DMS79 (cell line): Measurements from ENCODE around the gene TPCN2.

ENCODE experiments used
- DNase-seq: peaks from one replicate; lab custom pipeline; 2025; lab: John Stamatoyannopoulos, UW

The TPCN2 gene

DNA sequence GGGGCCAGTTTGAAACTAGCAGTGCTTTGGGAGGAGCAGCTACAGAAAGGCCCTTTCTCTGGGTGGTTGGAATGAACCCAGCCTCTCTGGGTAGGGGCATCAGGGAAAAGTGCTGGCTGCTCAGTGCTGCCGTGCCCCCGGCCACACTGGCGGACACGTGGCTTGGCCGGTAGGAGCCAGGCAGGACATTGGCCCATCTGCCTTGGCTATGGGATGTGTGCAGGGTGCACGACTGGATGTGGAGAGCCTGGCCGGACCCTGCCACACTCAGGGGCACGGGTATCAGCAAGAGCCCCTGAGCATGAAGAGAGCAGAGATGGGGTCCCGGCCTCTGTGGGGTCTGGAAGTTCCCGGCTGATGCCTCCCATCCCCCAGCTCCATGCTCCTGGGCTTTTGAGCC is 46.6 kb downstream of the TPCN2 start:
- no peak for DNase-seq

DNA sequence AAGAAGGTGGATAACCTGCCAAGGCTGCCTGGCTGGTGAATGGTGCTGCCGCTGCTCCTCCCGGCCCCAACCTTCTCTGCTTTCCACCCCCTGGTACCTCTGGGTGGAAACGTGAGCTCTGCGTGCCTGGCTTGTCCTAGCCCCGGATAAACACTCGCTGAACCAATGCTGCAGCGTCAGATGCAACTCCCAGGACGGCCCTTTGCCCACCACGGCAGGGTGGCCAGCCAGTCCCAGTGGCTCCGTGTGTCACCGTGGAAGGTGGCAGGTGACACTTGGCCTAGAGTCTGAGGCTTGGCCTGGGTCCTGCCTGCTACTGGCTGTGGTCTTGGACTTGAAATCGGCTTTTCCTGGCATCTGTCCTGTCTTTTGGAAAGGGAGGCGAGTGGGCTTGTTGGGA is 47.7 kb downstream of the TPCN2 start:
- no peak for DNase-seq

DNA sequence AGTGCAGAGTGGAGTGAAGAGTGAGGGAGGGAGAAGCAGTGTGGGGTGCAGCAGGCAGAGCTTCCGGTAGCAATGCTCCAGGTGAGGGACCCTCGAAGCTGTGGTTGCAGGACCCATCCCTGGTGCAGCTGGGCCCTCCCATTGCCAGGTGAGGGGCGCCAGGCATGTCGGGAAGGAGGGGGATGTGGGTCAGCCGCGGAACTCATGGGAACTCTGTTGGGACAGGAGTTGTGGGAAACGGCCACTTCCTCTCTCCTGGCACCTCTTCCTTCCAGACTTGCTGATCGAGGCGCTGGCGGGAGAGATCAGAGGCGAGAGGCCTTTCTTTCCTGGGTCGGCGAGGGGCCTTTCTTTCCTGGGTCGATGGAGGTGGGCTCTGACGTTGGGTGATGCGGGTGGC is 48.5 kb downstream of the TPCN2 start:
- no peak for DNase-seq

DNA sequence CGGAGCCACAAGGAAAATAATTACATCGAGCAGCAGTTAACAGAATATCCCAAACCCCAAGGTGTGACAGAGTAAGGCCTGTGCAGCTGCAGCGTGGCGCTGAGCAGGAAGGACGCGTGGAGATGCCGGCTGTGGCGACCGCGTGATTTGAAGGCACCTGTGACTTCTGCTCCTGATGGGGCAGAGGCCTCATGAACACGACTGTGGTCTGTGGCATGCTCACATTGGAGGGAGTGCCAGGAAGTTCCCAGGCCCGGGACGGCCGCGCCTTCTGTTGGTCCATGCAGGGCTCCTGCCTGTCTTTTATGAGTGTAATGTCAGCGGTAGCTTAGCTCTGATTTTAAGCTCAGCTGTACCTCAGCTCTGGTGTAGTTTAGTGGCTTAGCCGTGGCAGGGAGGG is 50.4 kb downstream of the TPCN2 start:
- no peak for DNase-seq

DNA sequence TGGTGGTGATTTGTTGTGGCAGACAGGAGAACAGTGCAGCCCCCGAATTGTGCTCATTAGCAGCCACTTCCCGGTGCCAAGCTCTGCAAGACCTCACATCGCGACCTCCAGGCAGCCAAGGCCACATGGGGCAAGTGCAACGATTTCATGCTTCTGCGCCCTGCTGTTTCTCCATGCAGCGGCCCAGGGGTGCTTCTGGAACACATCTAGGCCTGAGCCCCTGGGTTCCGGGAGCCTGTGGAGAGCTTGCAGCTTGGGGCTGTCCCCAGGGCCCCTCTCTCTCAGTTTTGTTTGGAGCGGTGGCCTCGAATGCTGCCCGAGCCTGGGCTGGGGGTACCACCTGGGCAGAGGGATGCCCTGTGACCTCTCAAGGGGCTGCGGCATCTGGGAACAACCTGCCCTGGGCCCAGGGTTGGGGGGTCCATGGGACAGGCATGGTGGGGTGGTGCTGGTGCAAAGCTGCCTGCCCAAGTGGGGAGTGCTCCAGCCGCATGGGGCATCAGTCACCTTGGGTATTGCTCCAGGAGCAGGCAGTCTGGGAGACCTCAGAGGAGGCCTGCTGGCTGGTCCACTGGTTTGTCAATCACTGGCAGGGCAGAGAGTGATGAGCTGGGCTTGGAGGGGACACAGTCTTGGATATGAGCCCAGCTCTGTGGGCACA is 51.9 kb downstream of the TPCN2 start:
- DNase-seq: no peak

DNA sequence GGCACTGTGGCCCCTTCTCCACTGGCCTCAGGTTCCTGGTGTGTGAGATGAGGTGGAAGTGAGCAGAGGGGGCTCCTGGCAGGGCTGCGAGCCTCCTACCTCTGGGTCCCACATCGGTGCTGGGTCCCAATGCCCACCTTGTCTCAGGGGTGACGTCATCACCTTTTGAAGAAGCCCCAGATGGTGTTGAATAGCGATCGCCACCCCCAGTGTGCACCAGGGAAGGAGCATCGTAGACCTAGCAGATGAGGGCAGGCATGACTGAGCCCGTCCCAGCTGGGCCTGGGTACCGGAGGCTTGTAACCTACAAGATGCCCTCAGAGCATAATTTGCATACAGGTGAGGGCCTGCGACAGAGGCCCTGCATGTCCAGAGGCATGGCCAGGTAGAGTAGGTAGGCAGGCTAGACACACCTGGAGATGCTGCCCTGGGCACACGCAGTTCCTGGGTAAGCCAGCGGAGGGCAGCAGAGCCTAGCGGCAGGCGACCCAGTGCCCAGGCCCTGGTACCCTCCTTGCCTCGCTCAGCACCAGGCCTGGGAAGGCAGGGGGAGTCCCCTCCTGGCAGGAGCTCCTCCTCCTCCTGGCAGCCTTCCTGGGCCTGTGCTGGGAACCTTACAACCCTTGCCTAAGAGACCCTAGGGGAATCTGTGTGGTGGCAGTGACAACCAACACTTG is 52.5 kb downstream of the TPCN2 start:
- peak; percentile 92 for DNase-seq

DNA sequence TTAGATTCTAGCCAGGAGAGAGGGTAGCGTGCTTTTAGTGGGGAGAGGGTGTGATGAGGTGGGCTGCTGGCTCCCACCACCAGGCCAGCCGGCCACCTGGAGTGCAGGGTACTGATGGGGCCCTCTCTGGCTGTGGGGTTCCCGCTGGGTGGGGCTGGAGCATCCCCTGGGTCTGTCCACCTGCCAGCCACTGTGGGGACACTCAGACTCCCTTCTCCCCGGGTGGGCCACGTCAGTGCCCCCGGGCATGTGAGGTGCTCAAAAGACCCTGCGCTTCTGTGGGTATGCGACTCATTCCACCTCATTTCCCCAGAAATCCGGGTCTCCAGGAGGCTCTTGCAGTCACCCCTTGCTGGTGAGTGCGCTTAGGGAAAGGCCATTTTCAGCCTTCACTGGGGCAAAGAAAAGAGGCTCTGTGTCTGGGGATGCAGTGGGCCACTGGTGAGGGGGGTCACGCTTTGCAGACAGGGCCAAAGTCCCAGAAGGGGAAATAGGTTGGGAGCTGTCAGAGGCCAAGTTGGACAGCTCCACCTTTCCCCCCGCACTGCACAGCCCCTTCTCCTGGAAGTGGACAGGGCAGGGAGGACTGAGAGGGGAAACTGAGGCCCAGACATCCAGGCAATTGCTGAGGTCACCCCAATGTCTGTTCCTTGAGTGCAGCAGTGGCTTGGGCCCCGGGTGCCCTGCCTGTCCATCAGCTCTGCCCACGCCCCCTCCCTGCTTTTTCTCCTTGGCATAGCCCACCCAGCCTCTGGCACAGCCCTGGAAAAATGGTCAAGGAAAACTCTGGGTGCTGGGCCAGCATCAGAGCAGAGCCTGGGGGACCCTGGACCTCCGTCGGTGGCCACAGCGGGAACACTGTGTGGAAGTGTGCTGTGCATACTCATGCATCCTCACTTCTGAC is 53.3 kb downstream of the TPCN2 start:
- DNase-seq: no peak

DNA sequence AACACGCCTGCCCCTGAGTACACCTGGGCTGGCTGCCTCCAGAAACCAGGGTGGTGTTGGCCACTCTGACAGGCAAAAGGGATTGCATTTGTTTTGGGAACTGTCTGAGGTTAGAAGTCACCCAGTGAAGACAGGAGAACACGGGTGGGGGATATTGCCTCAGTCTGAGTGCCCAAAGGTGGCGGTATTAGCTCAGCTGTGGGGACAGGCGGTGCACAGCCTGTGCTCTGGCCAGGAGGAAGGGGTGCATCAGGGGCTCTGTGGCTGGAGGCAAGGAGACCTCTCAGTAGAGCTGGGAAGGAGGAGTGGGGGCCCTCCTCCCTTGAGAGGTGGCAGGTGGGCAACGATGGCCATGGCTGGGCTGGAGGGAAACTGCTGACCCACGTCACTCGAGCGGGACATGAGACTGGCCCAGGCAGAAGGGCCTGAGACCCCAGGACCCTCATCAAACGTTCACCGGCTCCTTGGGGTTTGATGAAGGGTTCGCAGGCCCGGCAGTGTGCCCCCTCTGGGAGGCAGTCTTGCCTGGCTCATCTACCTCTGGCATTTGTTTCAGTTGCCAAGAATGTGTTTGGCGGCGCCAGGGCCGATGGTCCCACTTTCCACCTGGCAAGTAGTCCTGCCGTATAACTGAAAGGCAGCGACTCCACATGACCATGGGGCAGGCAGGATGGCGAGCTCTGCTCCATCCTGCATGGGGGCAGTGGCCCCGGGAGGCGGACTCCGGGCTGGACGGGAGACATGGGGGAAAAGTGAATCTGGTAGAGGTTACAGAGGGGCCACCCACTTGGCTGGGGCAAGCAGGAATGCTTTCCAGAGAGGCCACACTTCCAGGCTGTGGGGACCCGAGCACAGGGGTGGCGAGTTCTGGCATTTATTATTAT is 54.2 kb downstream of the TPCN2 start:
- DNase-seq: no peak

DNA sequence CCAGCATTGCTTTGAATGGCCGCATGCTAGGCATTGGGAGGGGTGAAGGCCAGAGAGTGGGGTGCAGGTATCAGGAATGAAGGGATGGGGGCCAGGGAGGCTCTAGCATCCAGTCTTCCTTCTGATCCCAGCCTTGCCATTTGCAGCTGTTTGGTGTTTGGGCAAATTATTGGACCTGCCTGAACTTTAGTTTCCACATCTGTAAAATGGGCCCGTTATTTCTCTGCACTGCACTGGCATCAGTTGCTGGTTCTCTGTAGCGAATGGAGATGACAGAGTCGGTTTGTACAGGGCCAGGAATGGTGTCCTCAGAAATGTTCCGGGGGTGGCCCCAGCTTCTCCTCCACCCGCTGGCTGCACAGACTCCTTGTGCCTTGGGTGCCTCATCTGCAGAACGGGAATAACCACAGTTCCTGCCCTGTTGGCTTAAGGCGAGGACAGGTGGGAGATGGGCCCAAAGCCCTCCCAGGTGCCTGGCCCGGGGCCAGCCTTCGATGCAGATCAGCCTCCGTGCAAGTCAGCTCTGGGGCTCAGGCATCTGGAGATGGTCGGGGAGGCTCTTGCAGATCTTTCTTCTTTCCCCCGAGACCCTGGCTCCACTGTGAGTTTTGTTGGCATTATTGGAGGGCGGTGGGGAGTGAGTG is 55.6 kb downstream of the TPCN2 start:
- no peak for DNase-seq

DNA sequence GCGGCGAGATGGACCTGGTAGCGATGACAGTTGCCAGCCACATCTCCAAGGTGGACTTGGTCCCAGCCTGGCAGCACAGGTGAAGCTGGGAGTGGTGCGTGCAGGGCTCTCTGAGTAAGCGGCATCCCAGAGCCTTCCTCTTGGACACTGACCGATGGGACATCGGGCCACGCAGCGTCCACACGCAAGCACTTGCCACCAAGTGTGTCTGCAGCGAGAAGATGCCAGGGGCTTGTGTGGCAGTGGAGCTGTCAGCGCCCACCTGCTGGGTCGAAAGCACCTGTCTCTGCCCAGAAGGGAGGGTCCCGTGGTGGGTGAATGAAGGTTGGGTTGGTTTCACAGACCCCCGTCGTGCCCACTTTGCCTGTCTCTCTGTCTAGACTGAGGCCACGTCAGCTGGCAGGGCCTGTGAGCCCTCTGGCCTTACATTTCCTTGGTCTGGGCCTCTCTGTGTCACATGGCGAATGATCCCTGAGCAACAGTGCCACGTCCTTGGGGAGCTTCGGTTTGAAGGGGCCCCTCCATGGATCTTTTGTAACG is 56.2 kb downstream of the TPCN2 start:
- DNase-seq: no peak

DNA sequence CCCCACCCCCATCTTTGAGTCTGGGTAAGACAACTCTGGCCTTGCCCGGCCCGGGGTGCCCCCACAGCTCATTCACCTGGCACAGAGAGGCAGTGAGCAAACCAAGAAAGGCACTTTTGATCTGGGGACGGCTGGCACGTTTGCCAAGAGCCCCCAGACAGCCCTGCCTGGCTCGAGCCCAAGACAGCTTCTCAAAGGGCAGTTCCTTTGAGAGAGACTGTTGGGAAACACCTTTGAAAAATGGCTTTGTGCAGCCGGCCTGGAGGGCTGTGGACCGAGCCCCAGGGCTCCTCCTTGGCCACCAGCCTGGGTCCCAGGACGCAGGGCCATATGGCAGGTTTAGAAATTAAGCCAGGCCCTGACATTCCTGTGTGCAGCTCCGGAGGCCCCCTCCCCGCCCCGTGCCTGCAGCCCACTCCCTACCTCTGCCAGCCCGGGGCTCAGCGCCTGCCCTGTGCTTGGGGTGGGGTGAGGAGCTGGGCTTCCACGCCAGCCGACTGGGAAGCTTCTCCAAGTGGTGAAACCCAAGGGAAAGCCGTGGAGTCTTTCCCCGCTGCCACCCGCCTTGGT is 56.8 kb downstream of the TPCN2 start:
- DNase-seq: peak; percentile 9

DNA sequence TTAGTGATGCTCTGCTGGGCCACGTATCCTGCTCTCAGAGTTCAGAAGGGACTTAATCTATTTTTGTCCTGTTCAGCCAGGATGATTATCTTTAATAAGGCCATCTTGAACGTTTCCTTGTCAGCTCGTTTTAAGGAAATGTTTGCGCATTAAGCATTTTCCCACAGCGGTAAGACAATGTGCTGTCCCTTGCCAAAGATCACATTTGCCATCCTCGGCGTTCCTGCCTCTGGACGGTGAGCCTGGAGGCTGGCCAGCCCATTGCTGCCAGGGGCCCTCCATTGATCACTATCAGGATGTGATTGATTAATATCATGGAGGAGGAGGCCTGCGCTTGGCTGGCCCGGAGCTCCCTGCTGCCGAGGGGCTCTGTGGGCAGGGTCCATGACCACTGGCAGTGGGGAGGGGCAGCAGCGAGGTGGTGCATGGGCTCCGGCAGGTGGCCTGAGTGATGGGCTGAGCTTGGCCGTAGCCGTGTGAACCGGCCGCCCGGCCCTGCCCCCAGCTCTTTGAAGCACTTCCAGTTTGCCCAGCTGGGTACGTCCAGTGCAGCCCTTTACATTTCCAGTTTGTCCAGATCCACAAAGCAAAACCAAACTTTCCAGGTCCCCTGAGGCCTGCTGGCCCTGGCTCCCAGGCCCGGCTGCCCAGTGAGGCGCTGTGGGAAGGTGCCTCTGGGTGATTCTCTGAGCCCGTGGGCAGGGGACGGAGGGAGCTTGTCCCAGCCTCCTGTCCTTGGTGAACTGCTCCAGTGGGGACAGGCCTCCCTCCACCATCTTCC is 57.5 kb downstream of the TPCN2 start:
- no peak for DNase-seq

DNA sequence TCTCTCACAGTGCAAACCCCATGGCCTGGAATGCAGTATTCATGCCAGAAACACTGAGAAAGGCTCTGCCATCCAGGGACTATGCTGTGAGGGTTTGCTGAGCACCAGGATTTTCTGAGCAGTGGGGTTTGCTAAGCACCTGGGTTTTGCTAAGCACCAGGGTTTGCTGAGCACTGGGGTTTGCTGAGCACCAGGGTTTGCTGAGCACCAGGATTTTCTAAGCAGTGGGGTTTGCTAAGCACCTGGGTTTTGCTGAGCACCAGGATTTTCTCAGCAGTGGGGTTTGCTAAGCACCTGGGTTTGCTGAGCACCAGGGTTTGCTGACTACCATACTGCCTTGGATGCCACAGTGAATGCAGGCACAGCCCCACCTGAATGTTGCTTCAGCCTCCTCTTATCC is 58.7 kb downstream of the TPCN2 start:
- DNase-seq: no peak

DNA sequence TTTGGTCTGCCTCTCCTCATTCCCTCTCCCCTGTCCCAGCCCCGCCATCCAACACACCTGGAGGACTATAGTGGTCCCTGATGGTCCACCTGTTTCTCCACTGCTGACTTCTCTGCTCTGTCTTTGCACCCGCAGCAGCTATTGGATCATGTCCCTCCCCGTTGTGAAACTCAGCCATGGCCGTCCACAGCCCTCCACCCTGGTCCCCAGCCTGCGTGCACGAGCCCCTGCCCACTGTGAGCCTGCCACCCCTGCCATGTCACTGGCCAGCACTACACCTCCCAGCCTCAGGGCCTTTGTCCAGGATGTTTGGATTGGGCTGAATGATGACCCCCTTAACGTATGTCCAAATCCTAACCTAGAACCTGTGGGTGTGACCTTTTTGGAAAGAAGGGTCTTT is 59.3 kb downstream of the TPCN2 start:
- DNase-seq: no peak

DNA sequence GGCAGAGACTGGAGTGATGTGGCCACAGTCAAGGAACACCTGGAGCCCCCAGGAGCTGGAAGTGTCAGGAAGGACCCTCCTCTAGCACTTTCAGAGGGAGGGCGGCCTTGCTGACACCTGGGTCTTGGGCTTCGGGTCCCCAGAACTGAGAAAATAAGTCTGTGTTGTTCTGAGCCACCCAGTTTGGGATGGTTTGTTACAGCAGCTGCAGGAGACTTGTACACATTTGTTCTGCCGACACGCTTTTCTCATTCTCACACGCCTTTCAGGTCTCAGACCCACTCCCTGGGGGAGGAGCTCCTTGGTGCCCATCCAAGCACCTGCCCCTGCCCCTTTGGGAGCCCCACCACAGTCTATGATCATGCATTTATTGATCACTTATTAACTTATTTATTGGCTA is 59.8 kb downstream of the TPCN2 start:
- DNase-seq: no peak

DNA sequence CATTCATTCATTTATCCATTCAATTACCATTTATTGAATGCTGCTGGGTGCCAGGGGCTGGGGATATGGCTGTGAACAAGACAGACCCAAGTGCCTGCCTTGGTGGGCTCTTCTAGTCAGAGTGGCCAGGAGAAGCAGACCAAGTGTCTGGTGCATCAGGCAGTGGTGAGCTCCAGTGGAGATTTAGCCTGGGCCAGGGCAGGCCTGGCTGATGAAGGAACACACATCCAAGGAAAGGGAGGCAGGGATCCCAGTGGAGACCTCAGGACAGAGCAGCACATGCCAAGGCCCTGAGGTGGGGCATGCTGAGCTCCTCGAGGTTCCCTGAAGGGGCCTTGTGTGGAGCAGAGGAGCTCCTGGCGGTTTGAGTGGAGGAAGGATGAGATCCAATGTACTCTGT is 60.4 kb downstream of the TPCN2 start:
- no peak for DNase-seq

DNA sequence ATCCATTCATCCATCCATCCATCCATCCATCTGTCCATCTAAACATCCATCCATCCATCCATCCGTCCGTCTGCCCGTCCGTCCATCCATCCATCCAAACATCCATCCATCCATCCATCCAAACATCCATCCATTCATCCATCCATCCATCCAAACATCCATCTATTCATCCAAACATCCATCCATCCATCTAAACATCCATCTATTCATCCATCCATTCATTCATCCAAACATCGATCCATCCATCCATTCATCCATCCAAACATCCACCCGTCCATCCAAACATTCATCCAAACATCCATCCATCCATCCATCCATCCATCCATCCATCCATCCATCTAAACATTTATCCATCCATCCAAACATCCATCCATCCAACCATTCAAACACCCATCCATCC is 61.7 kb downstream of the TPCN2 start:
- no peak for DNase-seq

DNA sequence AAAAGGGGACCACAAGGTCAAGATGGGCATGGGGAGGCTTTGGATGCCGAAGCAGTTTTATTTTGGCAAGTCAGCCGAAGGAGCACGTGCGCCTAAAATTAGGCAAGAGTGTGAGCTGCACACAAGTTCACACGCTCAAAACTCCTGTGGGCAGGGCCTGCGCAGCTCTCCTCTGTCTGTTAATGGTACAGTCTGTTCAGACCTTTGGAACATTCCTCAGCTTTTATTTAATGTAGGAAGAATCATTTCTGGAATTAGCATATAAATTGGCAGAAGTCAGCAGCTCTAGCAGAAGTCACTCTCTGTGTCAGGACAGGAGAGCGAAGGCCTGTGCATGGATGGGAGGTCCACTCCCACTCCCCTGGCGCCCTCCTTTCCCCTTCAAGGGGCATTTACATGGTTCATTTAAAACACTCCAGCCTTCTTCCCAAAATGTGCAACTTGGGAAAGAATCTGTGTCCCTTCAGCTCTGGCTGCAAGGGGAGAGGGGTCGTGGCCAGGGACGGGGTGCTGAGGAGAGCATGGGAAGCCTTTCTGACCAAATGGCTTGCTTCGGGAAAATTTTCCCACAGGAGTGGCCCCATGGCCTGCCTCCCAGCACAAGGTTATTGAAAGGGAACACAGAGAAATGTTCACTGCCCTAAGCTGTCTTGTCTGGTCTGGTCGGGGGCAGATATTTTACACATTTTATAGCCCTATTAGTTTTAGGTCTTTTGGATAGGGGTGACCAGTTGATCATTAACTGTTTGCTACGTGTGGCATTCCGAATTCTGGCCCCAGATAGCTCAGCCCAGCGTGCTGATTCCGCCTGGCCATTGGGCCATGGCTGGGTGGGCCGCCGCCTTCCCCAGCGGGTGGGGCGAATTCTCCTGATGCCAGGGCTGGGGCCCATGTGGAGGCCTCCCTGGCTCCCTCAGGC is 63.2 kb downstream of the TPCN2 start:
- DNase-seq: no peak

DNA sequence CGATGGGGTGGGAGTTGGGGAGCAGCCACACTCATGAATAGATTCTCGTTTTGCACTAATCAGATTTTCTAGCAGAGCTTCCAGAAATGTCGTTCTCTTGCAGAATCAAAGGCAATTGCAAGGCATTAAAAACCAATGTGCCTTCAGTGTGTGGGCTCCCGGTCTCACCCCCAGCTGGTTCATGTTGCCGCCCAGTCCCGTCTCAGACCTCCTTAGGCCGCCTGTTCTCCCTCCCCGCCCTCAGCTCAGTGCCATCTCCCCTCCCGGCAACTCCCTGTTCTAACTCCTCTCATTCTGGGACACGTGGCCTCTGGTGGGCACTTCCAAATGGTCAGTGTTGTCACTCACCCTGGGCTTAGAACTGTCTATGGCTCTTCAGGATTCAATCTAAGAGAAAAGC is 64.5 kb downstream of the TPCN2 start:
- no peak for DNase-seq
